K562 (cell line): ENCODE measurements around the gene CEP89. TPM values are rescaled to one million over a fixed set of nuclear protein-coding genes. Genes with fewer than 3 reads are reported as not detected.

Experiments used
- ATAC-seq: fragments of 200-7000 bp; cut with Tn5 transposase; 3 replicates; pipeline ENCODE4 v1.9.1; 2020; ENCODE audit warnings: moderate library complexity
- BruUV-seq: library from RNA; stranded (reverse); fragments of 400-500 nt; replicated peaks from 2 replicates; lab custom pipeline; 2021; lab: Mats Ljungman, UMichigan
- CTCF ChIA-PET: fragments of 300-600 bp; formaldehyde crosslinking; extraction: SDS; loops from one replicate; lab custom pipeline; 2021; ENCODE audit warnings: low intra/inter-chr PET ratio; lab: Yijun Ruan, JAX
- POLR2A ChIA-PET: fragments of 300-600, 350-650 bp; sonication (Branson Sonifier 250); formaldehyde crosslinking; extraction: SDS; loops from one replicate; lab custom pipeline; 2021; ENCODE audit warnings: antibody characterized with exemption, inconsistent platforms; lab: Yijun Ruan, JAX
- DNase-seq, 4 experiments: peaks; one replicate each; pipeline versions ENCODE4 v3.0.0 to v3.0.0-alpha.2; 2011 to 2018; ENCODE audit warnings: low spot score in 3 of 4, mixed read lengths in 3 of 4; ENCODE audit errors: extremely low read depth in 1 of 4
- FAIRE-seq: peaks from 2 replicates; lab custom pipeline; 2011; peaks lifted over from hg19 to GRCh38; lab: Jason Lieb, UNC
- H2AFZ ChIP-seq: 2 replicates; pipeline ENCODE4 v1.6.0; 2011; ENCODE audit warnings: low read depth, low read length, control low read depth, inconsistent platforms
- H3K27ac ChIP-seq: fragments of 200-600 bp; 3 replicates; pipeline ENCODE4 v1.8.0; 2011; ENCODE audit warnings: low read depth, mild to moderate bottlenecking, control low read depth, inconsistent platforms, low read length, moderate library complexity, mixed read lengths; ENCODE audit errors: extremely low read depth
- H3K27me3 ChIP-seq, 2 experiments: fragments of 300-600 bp in 1 of 2; 2 replicates in 1 of 2; 3 replicates in 1 of 2; pipeline versions ENCODE4 v1.6.0 to v1.8.0; 2011; ENCODE audit warnings: inconsistent platforms in 2 of 2, low read length in 2 of 2, mild to moderate bottlenecking in 1 of 2, mixed read lengths in 1 of 2, moderate library complexity in 1 of 2; ENCODE audit not compliant: control insufficient read depth in 2 of 2, insufficient read depth in 2 of 2
- H3K36me3 ChIP-seq: fragments of 300-600 bp; 3 replicates; pipeline ENCODE4 v1.8.0; 2011; ENCODE audit warnings: mild to moderate bottlenecking, low read length, inconsistent platforms; ENCODE audit not compliant: control insufficient read depth, insufficient read depth
- H3K4me1 ChIP-seq, 2 experiments: fragments of 200-600 bp in 1 of 2; replicated peaks in 1 of 2; 2 replicates in 1 of 2; 3 replicates in 1 of 2; pipeline versions ENCODE4 v1.5.1 to v1.8.0; 2011; ENCODE audit warnings: inconsistent platforms in 2 of 2, low read length in 2 of 2, mild to moderate bottlenecking in 1 of 2, mixed read lengths in 1 of 2, moderate library complexity in 1 of 2; ENCODE audit not compliant: control insufficient read depth in 2 of 2, insufficient read depth in 2 of 2
- H3K4me2 ChIP-seq: 2 replicates; pipeline ENCODE4 v1.6.1; 2011; ENCODE audit warnings: low read length, control low read depth, inconsistent platforms, mixed read lengths; ENCODE audit not compliant: insufficient read depth
- H3K4me3 ChIP-seq: fragments of 200-600 bp; sonication (generic), shearing (Covaris generic); 2 replicates; pipeline ENCODE4 v1.5.1; 2016; ENCODE audit warnings: control low read depth, inconsistent platforms
- H3K79me2 ChIP-seq: fragments of 200-600 bp; 3 replicates; pipeline ENCODE4 v1.8.0; 2011; ENCODE audit warnings: low read length, inconsistent platforms; ENCODE audit not compliant: control insufficient read depth, insufficient read depth
- H3K9ac ChIP-seq, 2 experiments: 2 replicates each; pipeline versions ENCODE4 v1.6.0 to v1.6.1; 2011; ENCODE audit warnings: low read depth in 2 of 2, low read length in 2 of 2, control low read depth in 1 of 2, inconsistent platforms in 1 of 2, mild to moderate bottlenecking in 1 of 2, mixed read lengths in 1 of 2; ENCODE audit not compliant: insufficient read depth in 1 of 2
- H3K9me1 ChIP-seq: one replicate; pipeline ENCODE4 v1.6.0; 2011; ENCODE audit warnings: inconsistent platforms, mild to moderate bottlenecking, low read length, moderate library complexity; ENCODE audit not compliant: control insufficient read depth, insufficient read depth
- H3K9me3 ChIP-seq: replicated peaks from 2 replicates; pipeline ENCODE4 v1.5.1; 2011; ENCODE audit warnings: low read depth, low read length, inconsistent platforms; ENCODE audit not compliant: control insufficient read depth, insufficient read depth
- H4K20me1 ChIP-seq: replicated peaks from 2 replicates; pipeline ENCODE4 v1.6.1; 2011; ENCODE audit warnings: low read length, inconsistent platforms, mixed read lengths; ENCODE audit not compliant: control insufficient read depth, insufficient read depth
- CBFB ChIP-seq: sonication (generic); formaldehyde crosslinking; IDR thresholded peaks from 2 replicates; pipeline ENCODE4 v1.4.0; 2020; ENCODE audit warnings: mild to moderate bottlenecking, missing genetic modification reagents
- ETS2 ChIP-seq: IDR thresholded peaks from 2 replicates; pipeline ENCODE4 v1.6.1; 2016; ENCODE audit warnings: borderline replicate concordance, missing genetic modification characterization, mild to moderate bottlenecking, moderate library complexity, missing compliant biosample characterization; ENCODE audit not compliant: poor library complexity, severe bottlenecking
- HNRNPH1 ChIP-seq: fragments of 200-400 bp; formaldehyde crosslinking; optimal IDR thresholded peaks from 2 replicates; pipeline ENCODE3; 2017; ENCODE audit warnings: low read depth, mild to moderate bottlenecking, low read length, moderate library complexity
- MCM5 ChIP-seq: fragments of 450-650 bp; IDR thresholded peaks from 2 replicates; pipeline ENCODE4 v1.6.1; 2016; ENCODE audit warnings: low read depth
- PHTF2 ChIP-seq: fragments of 250-450 bp; sonication (Bioruptor Pico); IDR thresholded peaks from 2 replicates; pipeline ENCODE4 v1.5.0; 2021; ENCODE audit warnings: mild to moderate bottlenecking
- PRMT5 ChIP-seq: sonication (generic); formaldehyde crosslinking; IDR thresholded peaks from 2 replicates; pipeline ENCODE4 v1.5.0; 2020; ENCODE audit warnings: missing genetic modification reagents
- RBM39 ChIP-seq: fragments of 200-400 bp; formaldehyde crosslinking; optimal IDR thresholded peaks from 2 replicates; pipeline ENCODE3; 2018; ENCODE audit warnings: low read depth, low read length
- SIX5 ChIP-seq, 2 experiments: IDR thresholded peaks; 2 replicates each; pipeline ENCODE4 v1.6.1; 2011; ENCODE audit warnings: low read length in 2 of 2, borderline replicate concordance in 1 of 2, low read depth in 1 of 2, mild to moderate bottlenecking in 1 of 2, moderate library complexity in 1 of 2; ENCODE audit not compliant: insufficient read depth in 1 of 2
- SMAD2 ChIP-seq: fragments of 150-350 bp; IDR thresholded peaks from 2 replicates; pipeline ENCODE4 v1.6.1; 2014; ENCODE audit warnings: low read depth, mild to moderate bottlenecking, low read length
- ZFP1 ChIP-seq: fragments of 450-650 bp; formaldehyde crosslinking; IDR thresholded peaks from 2 replicates; pipeline ENCODE4 v1.4.0; 2020; ENCODE audit warnings: mild to moderate bottlenecking, mixed read lengths
- ZNF274 ChIP-seq: IDR thresholded peaks from 2 replicates; pipeline ENCODE4 v1.6.1; 2011; ENCODE audit warnings: low read depth, mild to moderate bottlenecking, low read length, moderate library complexity, borderline replicate concordance
- WGBS: fragments of 100-300 bp; shearing (Covaris generic); methylation state at CpG from one replicate; pipeline ENCODE4 v1.1.6; 2016; ENCODE audit warnings: low coverage, mixed read lengths; ENCODE audit not compliant: insufficient coverage; ENCODE audit errors: missing lambda C conversion rate; 5-methylcytosine and 5-hydroxymethylcytosine counted together
- in situ Hi-C: fragments of 300-500 bp; cut with MboI; formaldehyde crosslinking; loops from 4 replicates; pipeline ENCODE4 v1.15.0; 2018; ENCODE audit warnings: inconsistent platforms, mixed read lengths
- intact Hi-C: fragments of 100-400 bp; cut with micrococcal nuclease; formaldehyde crosslinking; loops from 2 replicates; pipeline ENCODE4 v1.14.2; 2022
- polyA plus RNA-seq, 8 experiments: library from polyadenylated mRNA; depleted of rRNA in 4 of 8; stranded (reverse) in 5 of 8; unstranded in 3 of 8; fragments of >200 nt; fragmentation: Nextera tagmentation in 2 of 8; fragmentation: Illumina TruSeq in 1 of 8; extraction: Ambion mirVana in 2 of 8; extraction: Trizol in 1 of 8; gene quantifications; 2 replicates each; pipeline versions ENCODE4 v1.2.1 to v1.2.3, GENCODE V29; 2011 to 2014; ENCODE audit warnings: inconsistent platforms in 1 of 8, missing spikeins in 1 of 8
- total RNA-seq, 7 experiments: library from RNA; depleted of rRNA in 6 of 7; stranded (reverse); fragments of >200 nt in 6 of 7; fragmentation: Illumina TruSeq in 2 of 7; extraction: Trizol in 2 of 7; gene quantifications; 2 replicates each; pipeline versions ENCODE4 v1.2.1 to v1.2.3, GENCODE V29; 2011 to 2021; ENCODE audit warnings: low replicate concordance in 1 of 7
- TF ChIP-seq, protein P1 (sequence below): sonication (generic); formaldehyde crosslinking; IDR thresholded peaks from 2 replicates; pipeline ENCODE4 v1.8.1; 2023; ENCODE audit warnings: mild to moderate bottlenecking, missing genetic modification reagents, moderate library complexity

Gene CEP89
- total and polyA plus RNA-seq, 9 of the 15 experiments (the other 6 are each of a cell fraction or from before 2014, with no cell fraction given), result 5.5 to 15.0 (median 7.2) TPM

DNA sequence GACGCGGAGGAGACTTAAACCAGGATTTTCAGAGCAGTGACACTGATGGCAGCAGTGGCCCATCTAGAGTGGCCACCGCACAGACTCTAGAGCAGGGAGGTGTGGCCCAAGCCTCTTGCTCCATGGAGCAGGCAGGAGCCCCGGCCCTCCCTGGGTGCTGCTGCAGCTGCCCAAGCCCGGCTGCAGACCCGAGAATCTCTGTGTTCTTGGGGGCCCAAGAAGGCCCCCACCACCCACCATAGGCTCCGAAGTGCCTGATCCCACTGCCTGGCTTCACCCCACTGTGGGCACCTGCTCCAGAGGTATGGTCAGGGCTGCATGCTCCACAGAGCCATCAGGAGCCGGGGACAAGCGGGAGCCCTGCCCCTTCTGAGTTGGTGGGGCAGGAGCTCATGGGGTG, 36.1 kb downstream of the CEP89 start:
- Histone ChIP-seq H3K4me3 (no peak overlapping the region), H3K4me1 (no peaks in the 10 kb centered on the region), H3K79me2 (no peaks in the 10 kb centered on the region), H4K20me1 (no peaks in the 10 kb centered on the region), H3K27me3 (no peaks in the 10 kb centered on the region), H3K36me3 (no peaks in the 10 kb centered on the region), H3K4me2 (no peak overlapping the region), H3K27ac (no peak overlapping the region), H3K9me1 (no peaks in the 10 kb centered on the region), H2AFZ (no peak overlapping the region), H3K9me3 (no peaks in the 10 kb centered on the region), H3K9ac (no peak overlapping the region)
- WGBS, result 4% methylated on average over 3 of the region's 9 CpGs
- ChIA-PET POLR2A (interaction anchor here (0.6 kb wide), 1 partner anchor 352 kb away, joined by 3 read pairs; no protein-coding TSS in a partner anchor), CTCF (no interaction called here)
- BruUV-seq, result no TSS peak
- intact Hi-C loops (no loop called here), in situ Hi-C loops (no loop called here)
- FAIRE-seq (no peak), DNase-seq (no peak), ATAC-seq (no peak)
- TF ChIP-seq SIX5 (IDR thresholded peaks at IDR 0.05; ENCODE audit: borderline replicate concordance in 1 of 2, insufficient read depth in 1 of 2, low read depth in 1 of 2, low read length in 2 of 2) (no peak), CBFB (CRISPR knock-in tag) (no peak), ZFP1 (CRISPR knock-in tag) (no peak), PRMT5 (CRISPR knock-in tag) (no peak), HNRNPH1 (no peak), ETS2 (tag) (no peak), PHTF2 (CRISPR knock-in tag) (no peak), MCM5 (no peak), SMAD2 (no peak), RBM39 (no peak), ZNF274 (no peak)
- TF ChIP-seq, protein P1, sequence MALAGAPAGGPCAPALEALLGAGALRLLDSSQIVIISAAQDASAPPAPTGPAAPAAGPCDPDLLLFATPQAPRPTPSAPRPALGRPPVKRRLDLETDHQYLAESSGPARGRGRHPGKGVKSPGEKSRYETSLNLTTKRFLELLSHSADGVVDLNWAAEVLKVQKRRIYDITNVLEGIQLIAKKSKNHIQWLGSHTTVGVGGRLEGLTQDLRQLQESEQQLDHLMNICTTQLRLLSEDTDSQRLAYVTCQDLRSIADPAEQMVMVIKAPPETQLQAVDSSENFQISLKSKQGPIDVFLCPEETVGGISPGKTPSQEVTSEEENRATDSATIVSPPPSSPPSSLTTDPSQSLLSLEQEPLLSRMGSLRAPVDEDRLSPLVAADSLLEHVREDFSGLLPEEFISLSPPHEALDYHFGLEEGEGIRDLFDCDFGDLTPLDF (CRISPR knock-in tag), result no peak
